HCT116 (cell line): ENCODE results near the gene PCNT. TPM values are rescaled to one million over a fixed set of nuclear protein-coding genes. Genes with fewer than 3 reads are reported as not detected.

ENCODE experiments used
- ATAC-seq: fragments of 200-7000 bp; cut with Tn5 transposase; 2 replicates; pipeline ENCODE4 v1.9.1; 2020; ENCODE audit warnings: mild to moderate bottlenecking, moderate library complexity
- BruUV-seq: library from RNA; stranded (reverse); fragments of 400-500 nt; replicated peaks from 2 replicates; lab custom pipeline; 2021; lab: Mats Ljungman, UMichigan
- CTCF ChIA-PET: fragments of 300-600 bp; sonication (Branson Sonifier 250); formaldehyde crosslinking; loops from one replicate; lab custom pipeline; 2021; ENCODE audit warnings: antibody characterized with exemption; lab: Charles Lee
- POLR2A ChIA-PET: fragments of 300-600, 350-600 bp; sonication (Branson Sonifier 250); formaldehyde crosslinking; loops from one replicate; lab custom pipeline; 2021; ENCODE audit warnings: antibody characterized with exemption; lab: Charles Lee
- RAD21 ChIA-PET, 2 experiments: fragments of 300-600 bp; sonication (Branson Sonifier 250); formaldehyde crosslinking; loops; one replicate each; lab custom pipeline; 2023; ENCODE audit warnings: low total read pairs in 2 of 2; ENCODE audit not compliant: uncharacterized antibody in 2 of 2, unreplicated experiment in 2 of 2, low non-redundant PET in 1 of 2; lab: Charles Lee
- DNase-seq: peaks from one replicate; pipeline ENCODE4 v3.0.0-alpha.2; 2010; ENCODE audit warnings: low read depth, low spot score
- H2AFZ ChIP-seq: fragments of 200-600 bp; shearing (Covaris generic), sonication (generic); 2 replicates; pipeline ENCODE4 v1.6.1; 2017; ENCODE audit warnings: low read depth, mixed run types, mixed read lengths, antibody characterized with exemption, low read length; ENCODE audit not compliant: poor library complexity, severe bottlenecking
- H3K27ac ChIP-seq: 2 replicates; pipeline ENCODE4 v1.5.1; 2012; ENCODE audit warnings: low read depth, low read length
- H3K27me3 ChIP-seq: fragments of 200-600 bp; sonication (generic); 2 replicates; pipeline ENCODE4 v1.6.1; 2016; ENCODE audit warnings: mixed run types, low read length, mixed read lengths; ENCODE audit not compliant: insufficient read depth
- H3K36me3 ChIP-seq, 2 experiments: fragments of 200-500 bp in 1 of 2; fragments of 200-600 bp in 1 of 2; sonication (Bioruptor generic) in 1 of 2; sonication (generic) in 1 of 2; 2 replicates each; pipeline versions ENCODE4 v1.5.1 to v1.6.1; 2014 to 2016; ENCODE audit warnings: low read length in 2 of 2, inconsistent platforms in 1 of 2, mixed read lengths in 1 of 2, mixed run types in 1 of 2; ENCODE audit not compliant: insufficient read depth in 2 of 2, control insufficient read depth in 1 of 2
- H3K4me1 ChIP-seq, 2 experiments: fragments of 200-600 bp in 1 of 2; sonication (generic) in 1 of 2; 2 replicates each; pipeline versions ENCODE4 v1.5.1 to v1.6.1; 2012 to 2017; ENCODE audit warnings: low read length in 2 of 2, inconsistent platforms in 1 of 2, mild to moderate bottlenecking in 1 of 2, mixed read lengths in 1 of 2, mixed run types in 1 of 2, moderate library complexity in 1 of 2; ENCODE audit not compliant: insufficient read depth in 2 of 2, control insufficient read depth in 1 of 2
- H3K4me2 ChIP-seq: fragments of 200-600 bp; sonication (generic); 2 replicates; pipeline ENCODE4 v1.6.1; 2017; ENCODE audit warnings: mixed run types, low read length, mixed read lengths
- H3K4me3 ChIP-seq, 2 experiments: fragments of 200-600 bp in 1 of 2; sonication (generic) in 1 of 2; replicated peaks in 1 of 2; 2 replicates each; pipeline ENCODE4 v1.5.1; 2011 to 2016; ENCODE audit warnings: low read length in 2 of 2, control low read depth in 1 of 2, low read depth in 1 of 2, mild to moderate bottlenecking in 1 of 2, mixed read lengths in 1 of 2, mixed run types in 1 of 2
- H3K79me2 ChIP-seq: fragments of 200-600 bp; sonication (generic); 2 replicates; pipeline ENCODE4 v1.6.1; 2017; ENCODE audit warnings: mild to moderate bottlenecking, mixed run types, low read length, moderate library complexity, mixed read lengths; ENCODE audit not compliant: insufficient read depth
- H3K9ac ChIP-seq: fragments of 200-600 bp; sonication (generic); 2 replicates; pipeline ENCODE4 v1.6.1; 2016; ENCODE audit warnings: low read length, mixed read lengths
- H3K9me2 ChIP-seq: fragments of 200-600 bp; sonication (generic), shearing (Covaris generic); 2 replicates; pipeline ENCODE4 v1.6.1; 2017; ENCODE audit warnings: mixed run types, mild to moderate bottlenecking, moderate library complexity; ENCODE audit not compliant: insufficient read depth
- H3K9me3 ChIP-seq, 2 experiments: fragments of 200-500 bp in 1 of 2; fragments of 200-600 bp in 1 of 2; sonication (Bioruptor generic) in 1 of 2; sonication (generic) in 1 of 2; 2 replicates each; pipeline ENCODE4 v1.6.1; 2014 to 2017; ENCODE audit warnings: low read length in 2 of 2, mixed read lengths in 2 of 2, inconsistent platforms in 1 of 2, low read depth in 1 of 2, mild to moderate bottlenecking in 1 of 2, mixed run types in 1 of 2, moderate library complexity in 1 of 2; ENCODE audit not compliant: control insufficient read depth in 1 of 2, insufficient read depth in 1 of 2
- H4K20me1 ChIP-seq: fragments of 200-600 bp; sonication (generic), shearing (Covaris generic); 2 replicates; pipeline ENCODE4 v1.6.1; 2017; ENCODE audit warnings: mixed run types, mild to moderate bottlenecking, moderate library complexity; ENCODE audit not compliant: insufficient read depth
- CBX3 ChIP-seq: IDR thresholded peaks from 2 replicates; pipeline ENCODE4 v1.6.1; 2012; ENCODE audit warnings: low read depth
- CEBPB ChIP-seq: IDR thresholded peaks from 2 replicates; pipeline ENCODE4 v1.6.1; 2012; ENCODE audit warnings: low read depth
- FOSL1 ChIP-seq: IDR thresholded peaks from 2 replicates; pipeline ENCODE4 v1.6.1; 2012; ENCODE audit warnings: low read depth
- RAD21 ChIP-seq: IDR thresholded peaks from 2 replicates; pipeline ENCODE4 v1.6.1; 2012; ENCODE audit warnings: low read depth, mild to moderate bottlenecking
- SIN3A ChIP-seq: IDR thresholded peaks from 2 replicates; pipeline ENCODE4 v1.6.1; 2012; ENCODE audit warnings: low read depth
- TCF7L2 ChIP-seq: IDR thresholded peaks from 2 replicates; pipeline ENCODE4 v1.7.0; 2011; ENCODE audit warnings: borderline replicate concordance, inconsistent platforms; ENCODE audit not compliant: insufficient read depth, insufficient read length; ENCODE audit errors: extremely low read depth
- YY1 ChIP-seq: IDR thresholded peaks from 2 replicates; pipeline ENCODE4 v1.6.1; 2011; ENCODE audit warnings: low read length, low read depth, moderate library complexity, mild to moderate bottlenecking; ENCODE audit not compliant: insufficient replicate concordance; ENCODE audit errors: extremely low read depth
- ZNF274 ChIP-seq: fragments of 200-500 bp; sonication (Bioruptor generic); IDR thresholded peaks from 2 replicates; pipeline ENCODE4 v1.6.1; 2014; ENCODE audit warnings: mild to moderate bottlenecking, low read depth, low read length, inconsistent platforms
- intact Hi-C: fragments of 100-400 bp; cut with micrococcal nuclease; formaldehyde crosslinking; loops from 2 replicates; pipeline ENCODE4 v1.10.0; 2022
- total RNA-seq: library from RNA; stranded (reverse); gene quantifications from one replicate; pipeline ENCODE4 v1.2.1, GENCODE V29; 2021; ENCODE audit not compliant: unreplicated experiment
- TF ChIP-seq, protein P1 (sequence below), 3 experiments: fragments of 200-600 bp in 1 of 3; sonication (generic) in 1 of 3; IDR thresholded peaks in 2 of 3; conservative IDR thresholded peaks in 1 of 3; 2 replicates each; pipeline ENCODE4 v1.5.1; 2012 to 2017; ENCODE audit warnings: low read depth in 2 of 3, low read length in 2 of 3, antibody characterized with exemption in 1 of 3, borderline replicate concordance in 1 of 3, control low read depth in 1 of 3, mild to moderate bottlenecking in 1 of 3, mixed read lengths in 1 of 3, mixed run types in 1 of 3, moderate library complexity in 1 of 3; ENCODE audit not compliant: insufficient read depth in 1 of 3
- TF ChIP-seq, protein P2 (sequence below): IDR thresholded peaks from 2 replicates; pipeline ENCODE4 v1.6.1; 2012; ENCODE audit warnings: low read depth

Gene PCNT
- total RNA-seq, 1 experiment from 2014 or later, result 43.6 TPM

DNA sequence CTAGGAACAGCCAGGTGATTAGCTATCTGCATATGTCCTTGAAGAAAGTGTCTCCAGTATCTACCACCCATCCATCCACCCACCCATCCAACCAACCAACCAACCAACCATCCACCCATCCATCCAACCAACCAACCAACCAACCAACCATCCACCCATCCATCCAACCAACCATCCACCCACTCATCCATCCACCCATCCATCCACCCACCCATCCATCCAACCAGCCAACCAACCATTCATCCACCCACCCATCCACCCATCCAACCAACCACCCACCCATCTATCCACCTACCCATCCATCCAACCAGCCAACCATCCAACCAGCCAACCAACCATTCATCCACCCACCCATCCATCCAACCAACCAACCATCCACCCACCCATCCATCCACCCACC is 12.4 kb upstream of the PCNT start:
- Histone ChIP-seq H3K27me3 (no peaks in the 10 kb centered on the region), H2AFZ (no peak overlapping the region), H3K79me2 (no peaks in the 10 kb centered on the region), H3K4me1 (no peaks in the 10 kb centered on the region), H3K4me2 (no peak overlapping the region), H3K4me3 (no peak overlapping the region), H4K20me1 (no peaks in the 10 kb centered on the region), H3K27ac (no peak overlapping the region), H3K9me3 (no peaks in the 10 kb centered on the region), H3K36me3 (no peaks in the 10 kb centered on the region), H3K9ac (no peak overlapping the region), H3K9me2 (no peaks in the 10 kb centered on the region)
- ChIA-PET CTCF (no interaction called here), POLR2A (no interaction called here), RAD21 (no interaction called here)
- TF ChIP-seq CEBPB (no peak), FOSL1 (no peak), YY1 (no peak), SIN3A (no peak), ZNF274 (no peak), RAD21 (no peak), CBX3 (no peak), TCF7L2 (no peak)
- TF ChIP-seq, protein P1, sequence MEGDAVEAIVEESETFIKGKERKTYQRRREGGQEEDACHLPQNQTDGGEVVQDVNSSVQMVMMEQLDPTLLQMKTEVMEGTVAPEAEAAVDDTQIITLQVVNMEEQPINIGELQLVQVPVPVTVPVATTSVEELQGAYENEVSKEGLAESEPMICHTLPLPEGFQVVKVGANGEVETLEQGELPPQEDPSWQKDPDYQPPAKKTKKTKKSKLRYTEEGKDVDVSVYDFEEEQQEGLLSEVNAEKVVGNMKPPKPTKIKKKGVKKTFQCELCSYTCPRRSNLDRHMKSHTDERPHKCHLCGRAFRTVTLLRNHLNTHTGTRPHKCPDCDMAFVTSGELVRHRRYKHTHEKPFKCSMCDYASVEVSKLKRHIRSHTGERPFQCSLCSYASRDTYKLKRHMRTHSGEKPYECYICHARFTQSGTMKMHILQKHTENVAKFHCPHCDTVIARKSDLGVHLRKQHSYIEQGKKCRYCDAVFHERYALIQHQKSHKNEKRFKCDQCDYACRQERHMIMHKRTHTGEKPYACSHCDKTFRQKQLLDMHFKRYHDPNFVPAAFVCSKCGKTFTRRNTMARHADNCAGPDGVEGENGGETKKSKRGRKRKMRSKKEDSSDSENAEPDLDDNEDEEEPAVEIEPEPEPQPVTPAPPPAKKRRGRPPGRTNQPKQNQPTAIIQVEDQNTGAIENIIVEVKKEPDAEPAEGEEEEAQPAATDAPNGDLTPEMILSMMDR (IDR thresholded peaks at IDR 0.05 in 2 of 3, conservative IDR thresholded peaks at IDR 0.05 in 1 of 3; ENCODE audit: borderline replicate concordance in 1 of 3, insufficient read depth in 1 of 3, low read depth in 2 of 3, low read length in 2 of 3), result no peak
- TF ChIP-seq, protein P2, sequence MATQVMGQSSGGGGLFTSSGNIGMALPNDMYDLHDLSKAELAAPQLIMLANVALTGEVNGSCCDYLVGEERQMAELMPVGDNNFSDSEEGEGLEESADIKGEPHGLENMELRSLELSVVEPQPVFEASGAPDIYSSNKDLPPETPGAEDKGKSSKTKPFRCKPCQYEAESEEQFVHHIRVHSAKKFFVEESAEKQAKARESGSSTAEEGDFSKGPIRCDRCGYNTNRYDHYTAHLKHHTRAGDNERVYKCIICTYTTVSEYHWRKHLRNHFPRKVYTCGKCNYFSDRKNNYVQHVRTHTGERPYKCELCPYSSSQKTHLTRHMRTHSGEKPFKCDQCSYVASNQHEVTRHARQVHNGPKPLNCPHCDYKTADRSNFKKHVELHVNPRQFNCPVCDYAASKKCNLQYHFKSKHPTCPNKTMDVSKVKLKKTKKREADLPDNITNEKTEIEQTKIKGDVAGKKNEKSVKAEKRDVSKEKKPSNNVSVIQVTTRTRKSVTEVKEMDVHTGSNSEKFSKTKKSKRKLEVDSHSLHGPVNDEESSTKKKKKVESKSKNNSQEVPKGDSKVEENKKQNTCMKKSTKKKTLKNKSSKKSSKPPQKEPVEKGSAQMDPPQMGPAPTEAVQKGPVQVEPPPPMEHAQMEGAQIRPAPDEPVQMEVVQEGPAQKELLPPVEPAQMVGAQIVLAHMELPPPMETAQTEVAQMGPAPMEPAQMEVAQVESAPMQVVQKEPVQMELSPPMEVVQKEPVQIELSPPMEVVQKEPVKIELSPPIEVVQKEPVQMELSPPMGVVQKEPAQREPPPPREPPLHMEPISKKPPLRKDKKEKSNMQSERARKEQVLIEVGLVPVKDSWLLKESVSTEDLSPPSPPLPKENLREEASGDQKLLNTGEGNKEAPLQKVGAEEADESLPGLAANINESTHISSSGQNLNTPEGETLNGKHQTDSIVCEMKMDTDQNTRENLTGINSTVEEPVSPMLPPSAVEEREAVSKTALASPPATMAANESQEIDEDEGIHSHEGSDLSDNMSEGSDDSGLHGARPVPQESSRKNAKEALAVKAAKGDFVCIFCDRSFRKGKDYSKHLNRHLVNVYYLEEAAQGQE, result no peak
- intact Hi-C loops, result no loop called here
- DNase-seq (no peak), ATAC-seq (no peak)
- no TSS peak for BruUV-seq
